Activated T-cell treated with anti-CD3 and anti-CD28 coated beads for 1 hour (primary cell): ENCODE results near the gene SLC2A5.

Source experiments
- DNase-seq: peaks from one replicate; pipeline ENCODE4 v3.0.0-alpha.2; 2020; ENCODE audit warnings: low read depth

The SLC2A5 gene

GRCh38 chr1:9061252-9061960 is 8.0 kb downstream of the SLC2A5 start:
- DNase-seq, result no peak

GRCh38 chr1:9059891-9060744 is 9.3 kb downstream of the SLC2A5 start:
- no peak for DNase-seq

- no peak for DNase-seq
Measured at GRCh38 chr1:9058465-9058864, 11.0 kb downstream of the SLC2A5 start.

GRCh38 chr1:9057851-9058250 is 11.6 kb downstream of the SLC2A5 start:
- no peak for DNase-seq

GRCh38 chr1:9052272-9053049 is 17.0 kb downstream of the SLC2A5 start:
- no peak for DNase-seq

GRCh38 chr1:9051379-9051778 is 18.1 kb downstream of the SLC2A5 start:
- DNase-seq, result no peak

GRCh38 chr1:9050803-9051202 is 18.6 kb downstream of the SLC2A5 start:
- no peak for DNase-seq

GRCh38 chr1:9048551-9048950 is 20.9 kb downstream of the SLC2A5 start:
- no peak for DNase-seq

- DNase-seq, result no peak
Measured at GRCh38 chr1:9047019-9047418, 22.4 kb downstream of the SLC2A5 start.

- DNase-seq, result no peak
Measured at GRCh38 chr1:9045861-9046510, 23.4 kb downstream of the SLC2A5 start.

- DNase-seq, result no peak
Measured at GRCh38 chr1:9044236-9044635, 25.2 kb downstream of the SLC2A5 start.

GRCh38 chr1:9042272-9042671 is 27.2 kb downstream of the SLC2A5 start:
- no peak for DNase-seq

GRCh38 chr1:9041116-9041779 is 28.2 kb downstream of the SLC2A5 start:
- no peak for DNase-seq

- no peak for DNase-seq
Measured at GRCh38 chr1:9040659-9041030, 28.8 kb downstream of the SLC2A5 start.

GRCh38 chr1:9039761-9040658 is 29.4 kb downstream of the SLC2A5 start:
- DNase-seq, result no peak

- no peak for DNase-seq
Measured at GRCh38 chr1:9038881-9039760, 30.3 kb downstream of the SLC2A5 start.

GRCh38 chr1:9038338-9038650 is 31.1 kb downstream of the SLC2A5 start:
- no peak for DNase-seq

- DNase-seq, result no peak
Measured at GRCh38 chr1:9037476-9038337, 31.7 kb downstream of the SLC2A5 start.

GRCh38 chr1:9035226-9035625 is 34.2 kb downstream of the SLC2A5 start:
- no peak for DNase-seq
